GM21360 (cell line): ENCODE measurements around the gene ADH6.
"Not testable (repeated sequence)": the region's sequence is repeated elsewhere in the genome, so short reads cannot be mapped to it uniquely, and the experiment has no call there.

Experiments used
- ATAC-seq: cut with Tn5 transposase; IDR thresholded peaks from one replicate; pipeline ENCODE4 v1.9.1; 2021; ENCODE audit warnings: mild to moderate bottlenecking, moderate library complexity; ENCODE audit not compliant: unreplicated experiment

The ADH6 gene

DNA sequence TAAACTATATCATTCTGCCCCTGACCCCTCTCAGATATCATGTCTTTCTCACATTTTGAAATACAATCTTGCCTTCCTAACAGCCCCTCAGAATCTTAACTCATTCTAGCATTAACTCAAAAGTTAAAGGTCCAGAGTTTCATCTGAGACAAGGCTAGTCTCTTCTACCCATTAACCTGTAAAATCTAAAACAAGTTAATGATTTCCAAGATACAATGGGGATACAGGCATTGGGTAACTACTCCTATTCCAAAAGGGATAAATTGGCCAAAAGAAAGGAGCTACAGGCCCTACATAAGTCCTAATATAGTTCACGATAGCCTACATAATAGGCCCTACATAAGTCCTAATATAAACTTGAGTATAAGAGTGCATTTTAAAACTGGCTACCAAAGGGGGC lies 18.9 kb downstream of the ADH6 start:
- no peak for ATAC-seq

DNA sequence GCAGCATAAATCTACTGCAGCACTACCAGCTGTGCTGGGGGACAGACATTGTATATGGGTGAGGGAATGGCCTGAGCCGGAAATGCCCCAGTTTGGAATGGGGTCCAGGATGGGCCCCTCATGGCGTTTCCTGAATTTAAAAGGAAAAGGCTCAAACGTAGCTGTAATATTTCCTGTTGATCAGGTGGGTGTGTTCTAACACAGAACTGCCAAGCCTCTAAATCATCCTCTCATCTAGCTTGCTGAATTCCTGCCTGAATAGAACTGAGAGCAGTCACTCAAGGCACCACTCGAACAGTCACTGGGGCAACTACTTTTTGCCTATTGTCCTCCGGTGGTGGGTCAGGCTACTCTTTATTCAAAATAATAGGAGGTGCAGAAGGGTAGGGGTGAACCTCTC lies 28.7 kb downstream of the ADH6 start:
- no peak for ATAC-seq

DNA sequence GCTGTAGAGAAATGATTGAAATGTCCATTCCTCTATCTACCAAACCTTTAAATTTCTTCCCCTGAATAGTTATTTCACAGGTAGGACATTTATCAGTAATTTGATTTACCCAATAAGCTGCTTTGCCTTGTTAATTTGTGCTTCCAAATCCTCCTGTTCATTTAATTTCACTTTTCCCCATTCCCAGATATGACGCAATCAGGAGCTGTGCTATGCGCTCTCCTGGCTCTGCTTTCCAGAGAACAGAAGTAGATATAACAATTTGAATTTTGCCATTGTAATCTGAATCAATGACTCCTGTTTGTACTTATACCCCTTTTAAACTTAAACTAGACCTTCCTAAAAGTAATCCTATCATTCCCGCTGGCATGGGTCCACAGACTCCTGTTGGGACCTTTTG lies 29.1 kb downstream of the ADH6 start:
- not testable (repeated sequence) for ATAC-seq

DNA sequence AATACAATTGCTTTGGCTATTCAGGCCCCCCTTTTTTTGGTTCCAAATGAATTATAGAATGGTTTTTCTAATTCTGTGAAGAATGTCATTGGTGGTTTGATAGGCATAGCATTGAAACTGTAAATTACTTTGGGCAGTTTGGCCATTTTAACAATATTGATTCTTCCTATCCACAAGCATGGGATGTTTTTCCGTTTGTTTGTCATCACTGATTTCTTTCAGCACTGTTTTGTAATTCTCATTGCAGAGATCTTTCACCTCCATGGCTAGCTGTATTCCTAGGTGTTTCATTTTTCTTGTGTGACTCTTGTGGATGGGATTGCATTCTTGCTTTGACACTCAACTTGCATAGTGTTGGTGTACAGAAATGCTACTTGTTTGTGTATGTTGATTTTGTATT lies 33.0 kb downstream of the ADH6 start:
- no peak for ATAC-seq

DNA sequence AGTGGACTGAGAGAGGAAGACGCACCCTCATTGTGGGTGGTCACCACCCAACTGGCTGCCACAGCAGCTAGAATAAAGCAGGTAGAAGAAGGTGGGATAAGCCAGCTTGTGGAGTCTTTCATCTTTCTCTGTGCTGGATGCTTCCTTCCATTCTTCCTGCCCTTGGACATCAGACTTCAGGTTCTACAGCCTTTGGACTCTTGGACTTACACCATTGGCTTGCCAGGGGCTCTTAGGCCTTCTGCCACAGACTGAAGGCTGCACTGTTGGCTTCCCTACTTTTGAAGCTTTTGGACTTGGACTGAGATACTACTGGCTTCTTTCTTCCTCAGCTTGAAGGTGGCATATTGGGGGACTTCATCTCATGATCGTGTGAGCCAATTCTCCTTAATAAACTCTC lies 33.5 kb downstream of the ADH6 start:
- no peak for ATAC-seq

DNA sequence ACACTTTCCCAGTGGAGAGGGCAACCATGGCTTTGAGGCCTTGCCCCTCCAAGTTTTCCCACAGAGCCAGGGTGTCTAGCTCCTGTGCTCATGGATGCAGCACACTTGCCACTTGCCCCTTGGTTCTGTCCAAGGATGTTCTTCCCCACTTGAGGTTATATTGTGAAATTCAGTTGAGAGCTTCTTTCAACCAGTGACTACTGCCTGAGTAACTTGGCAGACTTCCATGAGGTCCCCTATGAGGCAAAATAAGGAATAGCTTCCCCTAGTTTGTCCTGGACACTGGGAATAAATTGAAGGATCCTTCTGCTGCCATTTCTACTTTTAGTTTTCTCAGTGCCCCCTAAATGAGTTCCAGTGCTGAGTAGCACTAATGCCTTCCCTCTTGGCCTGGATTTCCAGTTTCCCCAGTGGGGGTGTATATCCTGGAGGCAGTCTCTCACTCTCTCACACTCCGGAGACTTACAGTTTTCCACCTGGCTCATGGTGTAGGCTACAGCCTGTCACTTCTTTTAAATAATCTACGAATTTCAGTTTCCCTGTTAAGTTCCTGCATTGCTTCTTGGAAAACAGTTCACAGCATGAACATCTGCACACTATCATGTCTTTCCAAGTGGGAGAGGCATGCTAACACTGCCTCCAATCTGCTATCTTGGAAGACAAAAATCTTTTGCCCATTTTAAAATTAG lies 38.5 kb downstream of the ADH6 start:
- ATAC-seq, result no peak

DNA sequence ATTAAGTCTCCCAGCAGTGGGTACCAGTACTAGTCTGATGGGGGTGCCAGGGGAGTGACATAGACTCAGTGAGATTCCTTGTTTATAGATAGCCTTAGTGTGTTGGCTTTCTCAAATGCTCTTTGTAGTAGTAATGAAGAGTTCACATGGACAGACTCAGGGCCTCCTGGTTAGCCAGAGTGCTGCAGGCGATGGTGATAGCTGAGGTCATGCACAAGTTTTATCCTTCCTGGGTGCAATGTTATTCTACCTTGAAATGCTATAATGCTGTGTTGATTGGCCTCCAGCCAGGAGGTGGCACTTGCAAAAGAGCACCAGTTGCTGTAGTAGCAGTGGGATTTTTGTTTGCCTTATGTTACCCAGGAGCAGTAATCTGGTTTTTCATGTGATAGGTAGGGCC lies 39.4 kb downstream of the ADH6 start:
- ATAC-seq, result no peak

DNA sequence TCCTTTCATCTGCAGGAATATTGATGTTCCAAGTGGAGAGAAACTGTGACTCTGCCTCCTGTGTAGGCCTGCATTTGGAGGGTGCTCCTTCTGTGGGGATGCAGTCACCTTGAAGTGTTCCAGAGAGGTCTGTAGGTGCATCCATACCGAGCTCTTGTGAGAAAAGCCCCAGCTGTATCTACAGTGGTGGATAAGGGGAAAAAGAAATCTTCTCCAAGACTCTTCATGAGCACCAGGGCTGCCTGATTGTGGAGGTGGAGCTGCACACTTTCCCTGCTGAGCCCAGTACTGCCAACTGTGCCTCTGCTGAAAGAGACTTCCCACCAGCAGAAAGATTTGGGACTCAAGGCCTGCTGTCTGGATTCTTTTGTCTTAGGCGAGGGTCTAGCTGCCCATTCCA lies 39.9 kb downstream of the ADH6 start:
- ATAC-seq, result no peak

DNA sequence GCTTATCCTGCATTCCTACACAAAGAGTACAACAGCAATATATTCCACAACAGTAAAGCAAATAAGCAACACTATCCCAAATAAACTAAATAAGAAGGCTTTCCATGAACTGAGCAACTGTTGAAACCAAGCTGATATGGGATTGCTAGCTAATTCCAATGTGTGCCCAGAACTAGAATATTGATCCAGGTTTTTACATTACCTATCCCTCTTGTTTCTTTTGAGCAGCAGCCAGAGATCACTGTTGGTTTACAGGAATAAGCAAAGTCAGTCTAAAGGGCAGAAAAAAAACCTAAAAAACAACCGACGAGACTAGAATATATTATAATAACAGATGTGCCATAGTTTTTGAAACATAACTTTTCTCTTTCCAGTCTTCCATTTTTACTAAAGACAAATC lies 52.5 kb downstream of the ADH6 start:
- ATAC-seq, result no peak

DNA sequence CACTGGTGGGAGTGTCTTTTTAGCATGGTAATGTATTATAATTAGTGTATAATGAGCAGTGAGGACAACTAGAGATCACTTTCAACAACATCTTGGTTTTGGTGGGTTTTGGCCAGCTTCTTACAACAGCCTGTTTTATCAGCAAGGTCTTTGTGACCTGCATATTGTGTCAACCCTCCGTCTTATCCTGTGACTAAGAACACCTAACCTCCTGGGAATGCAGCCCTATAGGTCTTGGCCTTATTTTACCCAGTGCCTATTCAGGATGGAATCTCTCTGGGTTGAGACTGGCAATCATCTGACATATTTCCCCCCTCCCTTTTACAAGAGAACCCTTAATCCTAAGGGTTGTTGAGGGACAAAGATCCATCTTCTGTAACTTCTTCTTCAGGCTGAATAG lies 53.1 kb downstream of the ADH6 start:
- no peak for ATAC-seq

DNA sequence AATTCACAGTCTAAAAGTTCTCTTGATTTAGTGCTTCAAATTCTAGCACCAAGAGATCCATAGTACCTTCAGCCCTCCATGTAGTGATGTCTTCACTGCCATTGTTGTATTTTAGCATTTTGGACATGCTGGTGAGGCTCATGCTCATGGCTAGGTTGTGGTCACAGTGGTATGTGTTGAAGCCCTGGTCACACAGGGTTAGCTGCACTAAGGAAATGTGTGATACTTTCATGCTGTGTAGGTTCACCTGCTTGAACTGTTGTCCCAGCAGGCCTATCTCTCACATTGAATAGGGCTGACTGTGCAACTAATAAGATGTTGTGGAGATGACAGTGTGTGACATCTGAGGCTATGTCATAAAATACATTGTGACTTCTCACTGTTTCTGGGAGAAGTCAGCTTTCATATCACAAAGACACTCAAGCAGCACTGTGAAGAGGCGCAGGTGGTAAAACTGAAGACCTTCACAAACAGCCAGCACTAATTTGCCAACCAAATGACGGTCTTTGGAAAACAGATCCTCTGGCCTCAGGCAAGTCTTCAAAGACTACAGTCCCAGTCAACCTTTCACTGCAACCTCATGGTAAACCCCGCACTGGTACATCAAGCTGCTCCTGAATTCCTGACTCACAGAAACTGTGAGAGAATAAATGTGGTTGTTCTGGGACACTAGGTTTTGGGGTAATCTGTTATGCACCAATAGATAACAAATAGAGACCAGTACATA lies 57.5 kb downstream of the ADH6 start:
- ATAC-seq, result no peak

DNA sequence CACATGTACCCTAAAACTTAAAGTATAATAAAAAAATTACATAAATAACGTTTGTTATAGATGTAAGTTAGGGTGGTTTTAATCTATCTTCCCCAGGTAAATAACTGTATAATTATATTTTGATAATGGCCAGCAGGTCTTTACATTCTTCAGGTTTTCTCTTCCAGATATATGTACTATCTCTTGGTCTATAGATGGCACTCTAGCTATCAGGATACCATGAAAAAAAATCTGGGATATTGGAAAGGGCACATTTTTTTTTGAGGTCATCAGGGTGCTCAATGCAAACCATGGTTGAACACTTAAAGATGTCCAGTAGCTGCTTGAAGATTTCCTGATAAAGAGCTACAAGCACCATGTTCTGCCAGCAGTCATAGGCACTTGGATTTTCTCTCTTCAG lies 59.3 kb downstream of the ADH6 start:
- ATAC-seq, result no peak

DNA sequence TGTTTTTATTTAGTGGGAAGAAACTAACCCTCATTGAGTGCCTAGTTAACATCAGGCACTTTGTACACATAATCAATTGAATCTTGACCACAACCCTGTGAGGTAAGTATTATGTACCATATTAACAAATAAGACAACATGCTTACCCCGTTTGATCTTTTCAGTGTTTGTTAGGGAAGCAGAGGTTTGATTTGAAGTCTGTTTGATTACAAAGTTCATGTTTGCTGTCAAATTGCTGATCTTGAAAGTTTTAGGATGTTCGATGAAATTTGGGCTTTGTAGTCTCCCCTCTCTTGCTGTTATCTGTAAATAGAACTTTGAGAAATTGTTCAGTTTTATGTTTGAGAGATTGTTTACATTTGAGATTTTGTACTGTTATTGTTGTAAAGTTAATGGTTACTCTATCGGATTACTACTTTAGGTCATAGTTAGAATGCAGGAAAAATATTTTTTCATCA lies 61.5 kb downstream of the ADH6 start:
- ATAC-seq, result no peak

DNA sequence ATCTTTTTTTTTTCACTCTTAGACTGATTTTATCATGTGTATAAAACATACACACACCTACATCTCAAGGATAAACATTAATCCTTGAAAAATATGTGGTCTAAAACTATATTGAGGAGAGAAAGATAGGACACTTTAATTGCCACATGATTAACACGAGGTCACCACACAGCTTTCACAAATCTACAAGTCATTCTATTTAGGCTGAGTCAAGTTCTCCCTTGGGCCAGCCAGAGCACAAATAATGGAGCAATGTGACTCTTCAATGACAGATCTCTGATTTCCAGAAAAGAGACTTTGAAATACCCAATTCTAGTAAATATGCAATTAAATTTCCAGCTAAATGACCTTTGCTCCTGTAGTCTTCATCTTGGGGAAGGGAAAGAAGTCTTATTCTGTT lies 62.1 kb downstream of the ADH6 start:
- no peak for ATAC-seq

DNA sequence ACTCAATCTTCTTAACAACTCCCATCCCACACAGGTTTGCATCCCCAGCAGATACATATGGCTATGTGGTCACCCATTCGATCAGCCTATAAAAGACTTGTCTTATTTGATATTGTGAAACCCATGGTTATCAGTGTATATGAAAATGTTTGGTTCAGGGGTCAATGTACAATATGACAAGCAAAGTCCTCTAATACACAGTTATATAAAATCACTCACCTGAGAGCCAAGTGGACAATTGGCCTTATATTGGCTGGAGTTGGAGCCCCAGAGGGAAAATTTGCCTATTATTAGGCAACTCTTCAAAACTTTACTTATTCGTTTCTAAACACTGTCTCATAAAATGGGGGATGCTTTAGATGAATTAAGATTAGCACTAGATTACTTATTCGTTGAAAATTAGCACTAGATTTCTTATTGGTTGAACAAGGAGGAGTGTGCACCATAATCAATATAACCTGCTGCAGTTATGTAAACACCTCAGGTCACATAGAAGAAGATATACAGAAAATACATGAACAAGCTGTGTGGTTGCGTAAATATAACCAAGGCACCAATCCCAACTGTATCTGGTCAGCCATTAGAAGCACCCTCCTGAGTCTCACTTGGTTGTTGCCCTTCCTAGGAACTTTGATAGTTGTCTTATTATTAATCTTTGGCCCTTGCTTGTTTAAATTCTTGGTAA lies 64.2 kb downstream of the ADH6 start:
- ATAC-seq, result no peak
